ENCODE data around the gene NUP205. TPM values are rescaled to one million over a fixed set of nuclear protein-coding genes. Genes with fewer than 3 reads are reported as not detected.

Gene NUP205
- total and polyA plus RNA-seq, 2 donors = 50.9 to 68.2 TPM

- Histone ChIP-seq H3K36me3 (ENCODE audit: control insufficient read depth in 2 of 2, insufficient read depth in 2 of 2, low read length in 1 of 2) (no peaks in the 10 kb centered on the region), H3K27ac (ENCODE audit: low read depth in 1 of 2, low read length in 1 of 2) (no peak overlapping the region), H3K9me3 (ENCODE audit: control insufficient read depth in 2 of 2, insufficient read depth in 1 of 2, low read length in 1 of 2) (no peaks in the 10 kb centered on the region), H3K4me3 (ENCODE audit: low read length in 2 of 2) (no peak overlapping the region), H3K4me1 (ENCODE audit: control insufficient read depth in 2 of 2, insufficient read depth in 2 of 2, low read length in 2 of 2) (no peaks in the 10 kb centered on the region), H3K27me3 (ENCODE audit: control insufficient read depth in 2 of 2, insufficient read depth in 1 of 2, low read length in 1 of 2) (no peaks in the 10 kb centered on the region)
- no peak for DNase-seq (ENCODE audit: low read depth in 6 of 9, low spot score in 9 of 9)
- 79% methylated on average over 8 of the region's 8 CpGs for WGBS
Observed at GRCh38 chr7:135697276-135698049, 139.7 kb downstream of the NUP205 start.

Other genes with a start within 250 kb of the NUP205 start
- 6.3 TPM for gene CNOT4, start 47.8 kb upstream of the NUP205 start, total RNA-seq
- 12.8 TPM for gene CNOT4, start 47.8 kb upstream of the NUP205 start, polyA plus RNA-seq
- 13.4 TPM for gene STMP1, start 104.6 kb downstream of the NUP205 start, total RNA-seq
- gene STMP1, start 104.6 kb downstream of the NUP205 start, polyA plus RNA-seq = 60.1 TPM
- 0.05 TPM for gene SLC13A4, start 170.3 kb downstream of the NUP205 start, total RNA-seq
- gene SLC13A4, start 170.3 kb downstream of the NUP205 start, polyA plus RNA-seq = 0.23 TPM
- gene FAM180A, start 190.9 kb downstream of the NUP205 start, total RNA-seq = 0.05 TPM
- 0.11 TPM for gene FAM180A, start 190.9 kb downstream of the NUP205 start, polyA plus RNA-seq